Central memory CD8-positive, alpha-beta T cell (primary cell): ENCODE measurements around the gene LCN2.
A peak's percentile ranks its signal among the peaks of the same experiment; 100 is the strongest.

Experiments used
- ATAC-seq: fragments of 150-1000 bp; cut with Tn5 transposase; replicated peaks from 2 replicates; pipeline ENCODE4 v1.10.0; 2022; ENCODE audit warnings: mild to moderate bottlenecking, moderate FRiP score, moderate number of reproducible peaks; ENCODE audit not compliant: poor library complexity, severe bottlenecking; ENCODE audit errors: extremely low read depth
- DNase-seq, 2 donors: peaks; one replicate each; pipeline ENCODE4 v3.0.0; 2021; ENCODE audit warnings: low spot score in 2 of 2
- H3K27ac Mint-ChIP-seq: one replicate; pipeline ENCODE4 v1.8.0; 2022; ENCODE audit warnings: low read depth, mild to moderate bottlenecking, moderate library complexity, mixed read lengths
- H3K27me3 Mint-ChIP-seq: one replicate; pipeline ENCODE4 v1.8.0; 2022; ENCODE audit warnings: mixed read lengths
- H3K36me3 Mint-ChIP-seq: one replicate; pipeline ENCODE4 v1.8.0; 2022; ENCODE audit warnings: mild to moderate bottlenecking, moderate library complexity, mixed read lengths; ENCODE audit not compliant: insufficient read depth
- H3K4me1 Mint-ChIP-seq: one replicate; pipeline ENCODE4 v1.8.0; 2022; ENCODE audit warnings: mixed read lengths
- H3K4me3 Mint-ChIP-seq: one replicate; pipeline ENCODE4 v1.8.0; 2022; ENCODE audit warnings: mild to moderate bottlenecking, moderate library complexity, mixed read lengths
- H3K9me3 Mint-ChIP-seq: one replicate; pipeline ENCODE4 v1.8.0; 2022; ENCODE audit warnings: mixed read lengths

The LCN2 gene

DNA sequence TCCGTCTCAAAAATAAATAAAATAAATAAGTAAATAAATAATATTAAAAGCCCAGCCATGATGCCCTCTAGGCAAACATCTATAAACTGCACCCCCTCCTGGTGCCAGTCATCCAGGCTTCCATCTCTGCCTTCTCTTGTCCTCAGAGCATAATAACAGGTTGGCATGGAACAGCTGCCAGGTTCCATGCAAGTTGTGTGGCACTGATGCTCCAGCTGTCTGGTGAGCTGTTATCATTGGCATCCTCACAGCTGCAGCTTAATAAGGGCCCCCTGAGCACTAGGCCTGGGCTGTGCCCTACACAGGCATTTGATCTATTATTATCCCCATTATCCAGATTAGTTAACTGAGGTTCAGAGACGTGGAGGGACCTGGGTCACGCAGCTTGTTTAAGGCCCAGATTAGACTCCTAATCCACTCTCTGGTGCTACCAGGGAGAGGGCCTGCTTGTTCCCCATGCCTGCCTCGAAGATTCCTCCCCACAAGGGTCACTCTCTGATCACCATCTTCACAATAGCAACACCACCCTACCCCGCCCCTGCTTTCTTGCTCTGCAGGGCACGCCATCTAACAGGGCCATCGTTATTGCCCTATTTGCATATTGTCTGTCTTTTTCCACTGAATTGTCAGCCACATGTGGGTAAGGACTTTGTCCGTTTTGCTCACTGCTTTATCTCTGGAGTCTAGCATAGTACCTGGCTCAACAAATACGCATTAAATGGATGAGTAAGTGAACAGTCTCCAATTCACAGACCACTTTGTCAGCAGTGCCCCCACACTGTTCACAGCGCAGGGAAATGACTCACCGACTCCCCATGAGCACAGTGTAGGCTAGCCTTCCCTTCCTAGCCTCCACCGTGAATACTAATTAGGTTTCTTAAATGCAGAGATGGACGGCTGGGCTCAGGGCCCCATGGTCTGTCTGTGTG is 52.5 kb downstream of the LCN2 start:
- H3K27ac Mint-ChIP-seq = no peak overlapping the region
- H3K9me3 Mint-ChIP-seq = no peaks in the 10 kb centered on the region
- ATAC-seq = no peak

DNA sequence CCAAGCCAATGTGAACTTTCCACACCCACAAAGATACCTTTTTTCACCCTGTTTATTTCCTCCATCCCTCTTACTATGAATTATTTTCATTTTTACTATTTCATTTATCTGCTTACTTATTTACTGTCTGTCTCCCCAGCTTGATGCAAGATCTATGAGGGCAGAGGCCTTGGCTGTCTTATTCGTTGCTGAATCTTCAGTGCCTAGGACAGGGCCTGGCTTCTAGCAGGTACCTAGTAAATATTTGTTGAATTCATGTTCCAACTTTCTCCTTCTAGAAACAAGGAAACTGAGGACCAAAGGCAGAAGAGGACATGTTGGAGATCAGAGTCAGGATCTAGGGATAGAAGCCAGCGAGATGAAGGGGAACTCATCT is 53.4 kb downstream of the LCN2 start:
- Mint-ChIP-seq H3K27ac (no peak overlapping the region), H3K4me3 (peak overlapping the region; percentile 62), H3K27me3 (peaks cover 26% of the 10 kb centered on the region), H3K4me1 (peaks cover 9% of the 10 kb centered on the region), H3K36me3 (no peaks in the 10 kb centered on the region), H3K9me3 (no peaks in the 10 kb centered on the region)
- ATAC-seq (no peak), DNase-seq (no peak)

More for the DNA sequence above, 52.5 kb downstream of the LCN2 start:
- no peaks in the 10 kb centered on the region for H3K36me3 Mint-ChIP-seq
- H3K27me3 Mint-ChIP-seq = peaks cover 19% of the 10 kb centered on the region
- no peak overlapping the region for H3K4me3 Mint-ChIP-seq
- no peak for DNase-seq
- peaks cover 9% of the 10 kb centered on the region for H3K4me1 Mint-ChIP-seq
